K562 (cell line): ENCODE data around the gene POLR2J. TPM values are rescaled to one million over a fixed set of nuclear protein-coding genes. Genes with fewer than 3 reads are reported as not detected.

Experiments used
- ARNT ChIP-seq, 2 experiments: fragments of 450-650 bp; IDR thresholded peaks; 2 replicates each; pipeline ENCODE4 v1.6.1; 2016; ENCODE audit warnings: mild to moderate bottlenecking in 1 of 2
- BMI1 ChIP-seq: fragments of 150-350 bp; IDR thresholded peaks from 2 replicates; pipeline ENCODE4 v1.6.1; 2014; ENCODE audit warnings: low read length
- FOSL1 ChIP-seq: fragments of 200-800 bp; sonication (Bioruptor generic); conservative IDR thresholded peaks from 2 replicates; pipeline ENCODE4 v1.6.1; 2016; ENCODE audit warnings: missing genetic modification characterization, missing compliant biosample characterization
- GTF2E2 ChIP-seq: fragments of 200-800 bp; sonication (Bioruptor generic); IDR thresholded peaks from 2 replicates; pipeline ENCODE4 v1.6.1; 2016; ENCODE audit warnings: missing genetic modification characterization, missing compliant biosample characterization
- JUN ChIP-seq, 2 experiments: sonication (generic) in 1 of 2; formaldehyde crosslinking in 1 of 2; IDR thresholded peaks; 2 replicates each; pipeline versions ENCODE4 v1.6.1 to v1.8.0; 2012 to 2022; ENCODE audit warnings: borderline replicate concordance in 2 of 2, mild to moderate bottlenecking in 2 of 2, improper control_type of control experiment in 1 of 2, low read depth in 1 of 2, low read length in 1 of 2, missing genetic modification reagents in 1 of 2
- MNT ChIP-seq, 2 experiments: fragments of 450-650 bp; conservative IDR thresholded peaks; 2 replicates each; pipeline ENCODE4 v1.6.1; 2017; ENCODE audit warnings: mild to moderate bottlenecking in 2 of 2, moderate library complexity in 2 of 2
- MYBL2 ChIP-seq, 2 experiments: fragments of 450-650 bp in 1 of 2; sonication (generic) in 1 of 2; formaldehyde crosslinking in 1 of 2; IDR thresholded peaks; 2 replicates each; pipeline versions ENCODE4 v1.6.1 to v1.8.1; 2017 to 2022; ENCODE audit warnings: borderline replicate concordance in 1 of 2, inconsistent platforms in 1 of 2, low read depth in 1 of 2, mild to moderate bottlenecking in 1 of 2, missing genetic modification reagents in 1 of 2, moderate library complexity in 1 of 2
- PML ChIP-seq: IDR thresholded peaks from 2 replicates; pipeline ENCODE4 v1.6.1; 2012; ENCODE audit warnings: low read length, inconsistent platforms
- PTTG1 ChIP-seq: fragments of 450-650 bp; IDR thresholded peaks from 2 replicates; pipeline ENCODE4 v1.6.1; 2016; ENCODE audit warnings: low read depth, mild to moderate bottlenecking, missing genetic modification characterization, missing compliant biosample characterization
- RB1 ChIP-seq: fragments of 450-650 bp; IDR thresholded peaks from 2 replicates; pipeline ENCODE4 v1.6.1; 2017; ENCODE audit warnings: low read depth, mild to moderate bottlenecking
- REST ChIP-seq, 2 experiments: fragments of 450-650 bp; formaldehyde crosslinking in 1 of 2; IDR thresholded peaks; 2 replicates each; pipeline versions ENCODE4 v1.4.0 to v1.6.1; 2014 to 2020; ENCODE audit warnings: mild to moderate bottlenecking in 2 of 2, borderline replicate concordance in 1 of 2, low read depth in 1 of 2
- SOX6 ChIP-seq: fragments of 450-650 bp; IDR thresholded peaks from 2 replicates; pipeline ENCODE4 v1.6.1; 2014; ENCODE audit warnings: mild to moderate bottlenecking
- TFE3 ChIP-seq: fragments of 450-650 bp; formaldehyde crosslinking; IDR thresholded peaks from 2 replicates; pipeline ENCODE4 v1.4.0; 2020; ENCODE audit warnings: mild to moderate bottlenecking, mixed read lengths
- ZBTB17 ChIP-seq: fragments of 450-650 bp; formaldehyde crosslinking; IDR thresholded peaks from 2 replicates; pipeline ENCODE4 v1.4.0; 2020; ENCODE audit warnings: mild to moderate bottlenecking
- ZNF121 ChIP-seq: sonication (generic); formaldehyde crosslinking; conservative IDR thresholded peaks from 2 replicates; pipeline ENCODE4 v1.8.0; 2022; ENCODE audit warnings: missing genetic modification reagents
- polyA plus RNA-seq, 8 experiments: library from polyadenylated mRNA; depleted of rRNA in 4 of 8; stranded (reverse) in 5 of 8; unstranded in 3 of 8; fragments of >200 nt; fragmentation: Nextera tagmentation in 2 of 8; fragmentation: Illumina TruSeq in 1 of 8; extraction: Ambion mirVana in 2 of 8; extraction: Trizol in 1 of 8; gene quantifications; 2 replicates each; pipeline versions ENCODE4 v1.2.1 to v1.2.3, GENCODE V29; 2011 to 2014; ENCODE audit warnings: inconsistent platforms in 1 of 8, missing spikeins in 1 of 8
- total RNA-seq, 7 experiments: library from RNA; depleted of rRNA in 6 of 7; stranded (reverse); fragments of >200 nt in 6 of 7; fragmentation: Illumina TruSeq in 2 of 7; extraction: Trizol in 2 of 7; gene quantifications; 2 replicates each; pipeline versions ENCODE4 v1.2.1 to v1.2.3, GENCODE V29; 2011 to 2021; ENCODE audit warnings: low replicate concordance in 1 of 7

POLR2J gene
- total and polyA plus RNA-seq, 9 of the 15 experiments (the other 6 are each of a cell fraction or from before 2014, with no cell fraction given), result 32.3 to 220 (median 113) TPM

- TF ChIP-seq TFE3 (peak; percentile 48; the same call in 1 of the 2 replicates), FOSL1 (tag) (peak; percentile 77), MNT (conservative IDR thresholded peaks at IDR 0.05) (peak in 1 of 2 experiments; percentile 53; a peak in 2 of 4 replicates), SOX6 (no peak), ZNF121 (CRISPR knock-in tag) (no peak), ZBTB17 (CRISPR knock-in tag) (0 out of 2 replicates have a peak, but pooled peaks have one; percentile 22), GTF2E2 (no peak), BMI1 (peak; percentile 59; the same call in 1 of the 2 replicates), ARNT (IDR thresholded peaks at IDR 0.05) (no peak), PTTG1 (tag) (no peak), MYBL2 (IDR thresholded peaks at IDR 0.05; ENCODE audit: low read depth) (no peak), MYBL2 (CRISPR knock-in tag; IDR thresholded peaks at IDR 0.05; ENCODE audit: borderline replicate concordance) (no peak), RB1 (0 out of 2 replicates have a peak, but pooled peaks have one; percentile 25), JUN (IDR thresholded peaks at IDR 0.05; ENCODE audit: borderline replicate concordance, low read depth, low read length) (peak; percentile 55; the same call in 1 of the 2 replicates), JUN (CRISPR knock-in tag; IDR thresholded peaks at IDR 0.05; ENCODE audit: borderline replicate concordance) (no peak), REST (IDR thresholded peaks at IDR 0.05; ENCODE audit: borderline replicate concordance) (peak; percentile 29; the same call in 1 of the 2 replicates), REST (CRISPR knock-in tag; IDR thresholded peaks at IDR 0.05; ENCODE audit: low read depth) (no peak), PML (no peak)
These were observed 45.3 kb downstream of the POLR2J start, which contains the start of gene ORAI2 (continued) for GRCh38 chr7:102433219-102434038.
